MCF 10A (cell line): Measurements from ENCODE around the gene SLC34A1. TPM values are rescaled to one million over a fixed set of nuclear protein-coding genes. Genes with fewer than 3 reads are reported as not detected.

ENCODE experiments used
- BruUV-seq: library from RNA; stranded (reverse); fragments of 400-500 nt; replicated peaks from 2 replicates; lab custom pipeline; 2021; lab: Mats Ljungman, UMichigan
- CTCF ChIA-PET: fragments of 300-600 bp; sonication (Branson Sonifier 250); formaldehyde crosslinking; extraction: SDS; loops from one replicate; lab custom pipeline; 2021; ENCODE audit warnings: antibody characterized with exemption, inconsistent platforms; lab: Yijun Ruan, JAX
- POLR2A ChIA-PET: fragments of 300-600, 350-650 bp; sonication (Branson Sonifier 250); formaldehyde crosslinking; extraction: SDS; loops from one replicate; lab custom pipeline; 2020; ENCODE audit warnings: antibody characterized with exemption, inconsistent platforms; lab: Yijun Ruan, JAX
- DNase-seq: peaks from one replicate; pipeline ENCODE4 v3.0.0-alpha.2; 2018; ENCODE audit not compliant: unreplicated experiment
- H3K27ac Mint-ChIP-seq: one replicate; pipeline ENCODE4 v1.8.0; 2022; ENCODE audit warnings: mild to moderate bottlenecking, low read depth, mixed read lengths; ENCODE audit not compliant: unreplicated experiment
- H3K27me3 Mint-ChIP-seq: one replicate; pipeline ENCODE4 v1.8.0; 2022; ENCODE audit warnings: mixed read lengths; ENCODE audit not compliant: insufficient read depth, unreplicated experiment
- H3K36me3 Mint-ChIP-seq: one replicate; pipeline ENCODE4 v1.8.0; 2022; ENCODE audit warnings: mild to moderate bottlenecking, moderate library complexity, mixed read lengths; ENCODE audit not compliant: insufficient read depth, unreplicated experiment
- H3K4me1 Mint-ChIP-seq: one replicate; pipeline ENCODE4 v1.8.0; 2022; ENCODE audit warnings: mixed read lengths; ENCODE audit not compliant: insufficient read depth, unreplicated experiment
- H3K4me3 Mint-ChIP-seq: one replicate; pipeline ENCODE4 v1.8.0; 2022; ENCODE audit warnings: mild to moderate bottlenecking, moderate library complexity, mixed read lengths; ENCODE audit not compliant: unreplicated experiment
- H3K9me3 Mint-ChIP-seq: one replicate; pipeline ENCODE4 v1.8.0; 2022; ENCODE audit warnings: mixed read lengths; ENCODE audit not compliant: unreplicated experiment
- CTCF ChIP-seq: fragments of 200-600 bp; IDR thresholded peaks from one replicate; pipeline ENCODE4 v1.8.0; 2022; ENCODE audit warnings: antibody characterized with exemption, mild to moderate bottlenecking; ENCODE audit not compliant: unreplicated experiment
- intact Hi-C: fragments of 100-400 bp; cut with micrococcal nuclease; formaldehyde crosslinking; loops from 2 replicates; pipeline ENCODE4 v1.14.1; 2022
- total RNA-seq: library from RNA; stranded (reverse); gene quantifications from 2 replicates; pipeline ENCODE4 v1.2.3, GENCODE V29; 2022

The SLC34A1 gene
- total RNA-seq, 1 experiment from 2014 or later = not detected

GRCh38 chr5:177393206-177393765, 9.1 kb downstream of the SLC34A1 start:
- no peak for TF ChIP-seq CTCF
- ChIA-PET POLR2A (interaction anchor here (0.7 to 5.7 kb wide), 4 partner anchors 9 to 61 kb away, joined by 3 to 90 read pairs (median 8); partner anchors contain the start of gene GRK6), CTCF (interaction anchor here (1.5 to 7.8 kb wide), 5 partner anchors 9 to 108 kb away, joined by 6 to 263 read pairs (median 107); partner anchors contain the start of genes PFN3 and PRR7)
- no peak overlapping the region for H3K4me3 Mint-ChIP-seq
- no peaks in the 10 kb centered on the region for H3K27me3 Mint-ChIP-seq
- peaks cover 29% of the 10 kb centered on the region for H3K4me1 Mint-ChIP-seq
- H3K9me3 Mint-ChIP-seq = no peaks in the 10 kb centered on the region
- no TSS peak for BruUV-seq
- DNase-seq = no peak
- H3K36me3 Mint-ChIP-seq = no peaks in the 10 kb centered on the region
- H3K27ac Mint-ChIP-seq = no peak overlapping the region
- intact Hi-C loops = no loop called here

- H3K36me3 Mint-ChIP-seq = no peaks in the 10 kb centered on the region
- ChIA-PET CTCF (interaction anchor here (1.5 to 7.8 kb wide), 2 partner anchors 9 to 61 kb away, joined by 8 to 263 read pairs; partner anchors contain the start of gene PFN3), POLR2A (interaction anchor here (5.7 kb wide), 1 partner anchor 60 kb away, joined by 90 read pairs; no protein-coding TSS in a partner anchor)
- DNase-seq = no peak
- no peaks in the 10 kb centered on the region for H3K27me3 Mint-ChIP-seq
- intact Hi-C loops = no loop called here
- H3K9me3 Mint-ChIP-seq = no peaks in the 10 kb centered on the region
- BruUV-seq = no TSS peak
- peaks cover 22% of the 10 kb centered on the region for H3K4me1 Mint-ChIP-seq
- H3K27ac Mint-ChIP-seq = no peak overlapping the region
- no peak overlapping the region for H3K4me3 Mint-ChIP-seq
- TF ChIP-seq CTCF = no peak
Measured at GRCh38 chr5:177393990-177394389, 9.8 kb downstream of the SLC34A1 start.

GRCh38 chr5:177396078-177396477, 11.8 kb downstream of the SLC34A1 start:
- Mint-ChIP-seq H3K4me1 (peaks cover 5% of the 10 kb centered on the region), H3K9me3 (no peaks in the 10 kb centered on the region), H3K27ac (no peak overlapping the region), H3K36me3 (no peaks in the 10 kb centered on the region), H3K4me3 (no peak overlapping the region), H3K27me3 (no peaks in the 10 kb centered on the region)
- no TSS peak for BruUV-seq
- TF ChIP-seq CTCF = no peak
- no peak for DNase-seq
- intact Hi-C loops = no loop called here
- ChIA-PET POLR2A (no interaction called here), CTCF (interaction anchor here (0.7 to 7.8 kb wide), 3 partner anchors 7 to 105 kb away, joined by 3 to 263 read pairs (median 3); partner anchors contain the start of gene PFN3)

- no peaks in the 10 kb centered on the region for H3K4me1 Mint-ChIP-seq
- no peak for TF ChIP-seq CTCF
- no peaks in the 10 kb centered on the region for H3K9me3 Mint-ChIP-seq
- BruUV-seq = no TSS peak
- intact Hi-C loops = no loop called here
- H3K27me3 Mint-ChIP-seq = no peaks in the 10 kb centered on the region
- DNase-seq = no peak
- ChIA-PET CTCF (interaction anchor here (0.6 to 0.7 kb wide), 3 partner anchors 41 to 114 kb away, joined by 3 read pairs; no protein-coding TSS in a partner anchor), POLR2A (no interaction called here)
- no peak overlapping the region for H3K4me3 Mint-ChIP-seq
- no peaks in the 10 kb centered on the region for H3K36me3 Mint-ChIP-seq
- H3K27ac Mint-ChIP-seq = no peak overlapping the region
Measured at GRCh38 chr5:177396807-177397206, 12.6 kb downstream of the SLC34A1 start.
